HG03457 (cell line): ENCODE data around the gene SLC38A11.

Experiments
- ATAC-seq: cut with Tn5 transposase; IDR thresholded peaks from one replicate; pipeline ENCODE4 v1.9.1; 2021; ENCODE audit warnings: moderate number of reproducible peaks; ENCODE audit not compliant: unreplicated experiment

Gene SLC38A11

GRCh38 chr2:164917296-164917903, 37.9 kb downstream of the SLC38A11 start:
- no peak for ATAC-seq

- ATAC-seq, result no peak
Observed at GRCh38 chr2:164915566-164915965, 39.8 kb downstream of the SLC38A11 start.

GRCh38 chr2:164913640-164914350, 41.5 kb downstream of the SLC38A11 start:
- ATAC-seq, result no peak

GRCh38 chr2:164913011-164913410, 42.3 kb downstream of the SLC38A11 start:
- no peak for ATAC-seq

DNA sequence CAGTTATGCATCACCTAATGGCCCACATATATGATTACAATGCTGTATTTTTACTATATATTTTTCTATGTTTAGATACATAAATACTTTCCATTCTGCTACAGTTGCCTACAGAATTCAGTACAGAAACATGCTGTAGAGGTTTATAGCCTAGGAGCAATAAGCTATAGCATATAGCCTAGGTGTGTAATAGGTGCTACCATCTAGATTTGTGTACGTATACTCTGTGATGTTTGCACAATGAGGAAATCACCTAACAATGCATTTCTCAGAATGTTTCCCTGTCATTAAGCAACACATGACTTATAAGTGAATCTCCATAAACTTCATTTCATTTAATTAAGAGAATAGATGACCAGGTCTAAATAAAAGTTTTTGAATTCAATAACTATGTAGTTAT, 43.5 kb downstream of the SLC38A11 start:
- no peak for ATAC-seq

DNA sequence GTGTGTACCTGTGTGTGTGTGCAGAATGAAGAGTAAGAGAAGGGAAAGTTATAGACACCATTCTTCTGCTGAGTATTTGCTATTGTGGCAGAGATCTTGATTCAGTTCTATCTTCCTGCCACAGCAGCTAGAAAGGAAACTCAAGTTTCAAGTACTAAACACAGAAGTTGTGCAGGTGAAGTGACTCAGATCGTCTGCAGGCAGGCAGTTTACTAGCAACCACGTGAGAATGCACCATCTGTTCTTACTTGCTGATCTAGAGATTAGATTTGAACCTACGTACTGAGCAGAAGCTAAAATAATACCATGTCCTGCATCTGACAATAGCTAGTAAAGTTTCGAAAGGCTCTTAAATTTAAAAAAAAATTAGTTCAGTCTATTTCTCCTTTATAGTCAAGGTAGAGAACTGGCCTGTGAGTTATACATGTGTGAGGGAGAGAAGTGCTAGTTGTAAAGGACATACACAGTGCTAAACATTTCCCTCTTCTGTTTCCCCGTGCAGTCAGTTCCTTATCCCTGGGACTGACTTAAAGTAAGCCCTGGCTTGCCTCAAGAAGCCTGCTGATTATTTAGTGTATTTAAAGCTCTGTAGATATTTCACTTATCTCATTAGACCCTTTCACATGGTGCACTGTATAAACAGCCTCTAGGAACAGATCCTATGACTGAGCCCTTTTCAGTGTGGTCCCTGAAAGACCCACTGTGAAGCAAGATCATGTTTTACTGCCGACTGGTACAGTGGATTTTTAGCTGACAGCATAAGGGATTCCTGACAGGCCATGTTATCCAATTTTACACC, 45.0 kb downstream of the SLC38A11 start:
- ATAC-seq, result no peak

GRCh38 chr2:164906947-164907346, 48.4 kb downstream of the SLC38A11 start:
- ATAC-seq, result no peak

- ATAC-seq, result no peak
Observed at GRCh38 chr2:164905307-164905706, 50.0 kb downstream of the SLC38A11 start.

DNA sequence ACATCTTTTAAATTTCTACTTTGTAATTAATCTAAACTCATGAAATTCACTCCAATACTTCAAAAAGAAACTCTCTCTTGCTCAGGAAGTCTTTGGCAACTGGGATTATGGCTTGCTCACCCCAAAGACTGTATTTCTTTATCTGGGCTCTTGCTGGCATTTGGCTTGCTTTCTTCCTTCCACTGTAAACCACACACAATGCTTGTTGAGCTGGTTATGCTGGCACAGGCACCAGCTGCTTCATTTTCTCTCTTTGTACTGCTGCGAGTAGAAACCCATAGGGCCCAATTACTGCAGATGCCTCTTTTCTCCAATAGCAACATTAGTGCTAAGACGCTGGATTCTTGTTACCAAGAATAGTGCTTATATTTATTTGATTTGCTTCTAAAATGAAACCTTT, 51.4 kb downstream of the SLC38A11 start:
- no peak for ATAC-seq

- ATAC-seq, result no peak
Observed at GRCh38 chr2:164903204-164903603, 52.1 kb downstream of the SLC38A11 start.

DNA sequence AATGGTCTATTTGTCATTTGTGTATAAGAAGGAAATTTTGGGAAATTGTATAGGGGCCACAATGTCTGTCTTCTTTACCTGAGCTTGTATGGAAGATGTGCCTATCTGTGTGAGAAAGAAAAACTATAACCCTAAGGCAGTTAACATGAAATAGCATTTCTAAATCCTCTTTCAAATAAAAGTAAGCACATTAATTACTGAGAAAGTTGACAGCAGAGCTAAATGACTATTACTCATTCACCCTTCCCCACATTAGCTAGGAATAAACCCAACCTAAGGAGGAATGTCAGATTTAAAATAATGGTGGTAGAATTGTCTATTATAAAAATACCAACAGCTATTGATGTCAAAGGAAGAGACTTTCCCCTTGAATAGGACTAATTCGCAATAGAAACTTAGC, 56.2 kb downstream of the SLC38A11 start:
- no peak for ATAC-seq

- no peak for ATAC-seq
Observed at GRCh38 chr2:164898475-164898874, 56.9 kb downstream of the SLC38A11 start.

- no peak for ATAC-seq
Observed at GRCh38 chr2:164897469-164898260, 57.7 kb downstream of the SLC38A11 start.

GRCh38 chr2:164896634-164897355, 58.5 kb downstream of the SLC38A11 start:
- ATAC-seq, result peak; percentile 99

DNA sequence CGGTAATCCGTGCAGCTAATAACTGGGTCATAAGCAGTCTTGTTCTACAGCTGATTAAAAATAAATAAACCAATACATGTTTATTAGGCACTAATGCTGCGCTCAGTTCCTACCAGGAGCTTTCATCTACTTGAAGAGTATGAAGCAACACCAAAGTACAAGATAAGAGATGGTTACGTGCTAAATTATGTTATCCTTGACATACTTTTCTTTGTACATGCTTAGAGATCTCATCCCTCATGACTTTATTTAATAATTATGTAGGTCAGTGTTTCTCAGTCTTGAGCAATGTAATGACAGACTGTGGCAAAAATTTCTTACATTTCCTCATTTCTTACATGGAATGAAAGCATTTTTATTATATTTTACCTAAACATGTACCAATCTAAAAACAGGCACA, 59.1 kb downstream of the SLC38A11 start:
- ATAC-seq, result peak; percentile 18

- ATAC-seq, result no peak
Observed at GRCh38 chr2:164891460-164891859, 63.9 kb downstream of the SLC38A11 start.

DNA sequence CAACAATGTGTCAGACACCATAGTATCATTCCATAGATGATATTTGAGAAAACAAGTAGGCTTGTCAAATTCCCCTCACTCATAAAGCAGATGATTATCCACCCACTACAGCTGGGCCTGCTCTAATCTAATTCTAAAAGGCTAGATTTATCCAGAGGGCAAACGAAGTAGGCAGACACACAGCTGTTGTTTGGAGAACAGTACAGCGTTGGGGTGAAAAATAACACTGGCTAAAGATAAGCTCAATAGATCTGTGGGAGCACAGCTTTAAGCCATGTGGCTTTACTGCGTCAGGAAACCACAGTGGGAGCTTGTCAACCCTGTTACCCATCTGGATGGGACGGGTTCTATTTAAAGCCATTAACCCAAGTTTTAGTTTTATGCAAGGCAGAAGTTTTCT, 64.8 kb downstream of the SLC38A11 start:
- ATAC-seq, result no peak

DNA sequence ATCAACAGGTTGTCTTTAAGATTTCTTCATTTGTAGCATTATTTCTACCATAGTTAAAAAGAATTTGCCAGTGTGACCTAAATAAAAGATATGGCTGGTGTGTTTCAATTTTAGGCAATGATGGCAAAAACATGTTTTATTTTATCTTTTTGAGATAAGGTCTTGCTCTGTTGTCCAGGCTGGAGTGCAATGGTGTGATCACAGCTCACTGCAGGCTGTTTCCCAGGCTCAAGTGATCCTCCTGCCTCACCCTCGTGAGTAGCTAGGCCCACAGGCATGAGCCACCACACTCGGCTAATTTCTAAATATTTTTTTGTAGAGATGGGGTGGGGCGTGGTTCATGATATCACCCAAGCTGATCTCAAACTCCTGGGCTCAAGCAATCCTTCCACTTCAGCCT, 66.7 kb downstream of the SLC38A11 start:
- ATAC-seq, result no peak

- ATAC-seq, result no peak
Observed at GRCh38 chr2:164887434-164888144, 67.7 kb downstream of the SLC38A11 start.

- ATAC-seq, result no peak
Observed at GRCh38 chr2:164882276-164882675, 73.0 kb downstream of the SLC38A11 start.
